Retina (tissue), 1 donor: Measurements from ENCODE around the gene TNS3.
A peak's percentile ranks its signal among the peaks of the same experiment; 100 is the strongest.

Source experiments
- DNase-seq: peaks from one replicate; pipeline ENCODE4 v3.0.0-alpha.2; 2016

The TNS3 gene

DNA sequence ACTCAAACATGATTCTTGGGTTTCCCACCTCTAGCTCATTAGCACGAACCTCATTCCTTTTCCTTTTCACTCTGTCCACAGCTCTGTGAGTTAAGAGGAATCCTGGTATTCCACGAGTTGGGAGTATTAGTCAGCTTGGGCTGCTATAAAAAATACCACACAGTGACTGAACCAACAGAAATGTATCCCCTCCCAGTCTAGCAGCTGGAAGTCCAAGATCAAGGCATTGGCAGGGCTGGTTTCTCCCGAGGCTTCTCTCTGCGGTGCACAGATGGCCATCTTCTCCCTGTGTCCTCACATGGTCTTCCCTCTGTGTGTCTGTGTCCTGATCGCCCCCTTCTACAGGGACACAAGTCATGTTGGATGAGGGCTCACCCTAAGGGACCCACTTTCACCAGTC is 261.6 kb downstream of the TNS3 start:
- DNase-seq = no peak

DNA sequence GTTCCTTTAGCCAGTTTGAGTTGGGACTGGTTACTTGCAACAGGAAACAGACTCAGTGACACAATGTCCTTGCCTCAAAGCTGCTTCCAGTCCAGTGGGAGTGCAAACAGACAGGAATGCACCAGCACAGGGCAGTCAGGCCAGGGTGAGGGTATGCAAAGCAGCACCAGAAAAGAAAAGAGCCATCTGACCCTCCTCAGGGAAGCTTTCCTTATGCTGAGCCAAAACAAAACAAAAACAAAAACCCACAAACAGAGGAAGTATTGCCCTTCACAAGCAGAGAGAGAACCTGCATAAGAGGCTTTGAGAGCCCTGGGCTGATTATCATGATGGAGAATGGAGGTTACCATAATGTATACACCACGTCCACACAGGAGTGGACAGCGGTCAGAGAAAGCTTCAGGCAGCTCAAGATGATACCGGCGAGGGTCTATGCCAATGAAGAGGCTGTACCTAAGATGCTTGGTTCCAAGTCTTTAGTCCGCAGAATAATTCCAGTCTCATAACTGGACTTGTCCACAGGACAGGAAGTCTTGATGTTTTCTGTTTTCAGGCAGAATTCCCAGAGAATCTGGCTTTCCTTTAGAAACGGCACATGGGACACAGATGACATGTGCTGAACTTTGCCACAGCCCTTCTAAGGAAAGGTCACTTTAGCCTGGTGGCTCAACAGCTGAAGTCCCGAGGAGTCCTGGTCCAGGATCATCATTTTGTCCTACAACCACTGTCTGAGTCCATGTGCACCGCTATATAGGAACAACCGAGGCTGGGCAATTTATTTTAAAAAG is 263.3 kb downstream of the TNS3 start:
- no peak for DNase-seq

DNA sequence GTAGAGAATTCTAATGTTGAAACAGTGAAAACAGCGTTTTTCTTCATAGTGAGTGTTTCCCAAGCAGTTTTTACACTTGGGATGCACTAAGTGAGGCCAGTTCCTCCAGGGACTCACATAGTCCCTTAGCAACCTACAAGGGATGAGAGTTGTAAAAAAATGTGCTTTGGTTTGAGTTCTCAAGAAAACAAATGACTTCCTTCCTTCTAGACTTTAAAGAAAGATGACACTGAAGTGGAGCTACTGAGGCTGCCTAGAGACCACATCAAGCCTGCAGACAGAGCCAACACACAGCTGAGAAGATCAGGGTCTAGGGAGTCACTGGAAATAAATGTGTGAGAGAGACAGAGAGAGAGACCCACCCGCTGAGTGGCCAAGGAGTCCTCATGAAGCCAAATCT is 264.4 kb downstream of the TNS3 start:
- no peak for DNase-seq

DNA sequence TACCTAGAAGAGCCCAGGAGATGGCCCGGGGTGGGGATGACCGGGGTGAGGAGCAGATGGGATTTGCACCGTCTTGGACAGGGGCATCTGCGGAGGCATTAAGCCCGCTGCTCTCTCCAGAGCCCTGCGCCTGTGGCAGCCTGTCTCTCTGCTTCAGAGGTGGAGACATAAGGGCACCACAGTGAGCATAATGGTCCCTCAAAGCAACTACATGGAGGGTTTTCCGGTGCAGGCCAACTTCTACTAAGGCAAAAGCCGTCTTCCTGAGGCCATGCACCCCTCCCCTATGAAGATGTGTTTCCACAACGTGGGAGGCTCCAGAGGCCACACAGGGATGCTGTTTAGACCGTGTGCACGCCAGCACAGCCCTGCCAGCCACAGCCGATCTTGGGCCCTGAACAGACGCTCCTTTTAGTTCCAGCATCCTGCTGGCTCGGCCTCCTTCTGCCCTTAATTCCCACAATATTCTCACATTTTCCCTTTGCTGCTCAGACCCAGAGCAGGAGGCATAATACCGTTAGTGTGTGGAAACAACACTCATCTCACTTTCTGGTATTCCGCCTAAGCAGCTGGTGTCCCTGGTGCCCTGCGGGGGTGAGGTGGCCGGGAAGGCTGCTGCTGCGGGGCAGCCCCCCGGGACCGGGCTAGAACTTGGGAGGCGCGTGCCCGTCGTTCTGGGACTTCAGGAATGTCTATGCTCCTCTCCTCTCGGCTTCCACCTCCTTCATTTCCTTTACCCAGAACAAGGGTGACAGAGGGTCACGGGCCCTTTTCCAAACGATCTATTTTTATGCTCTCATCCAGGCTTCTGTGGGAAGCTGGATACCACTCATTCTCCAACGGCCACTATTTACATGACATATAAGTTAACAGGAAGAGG is 266.9 kb downstream of the TNS3 start:
- DNase-seq = peak; percentile 52

DNA sequence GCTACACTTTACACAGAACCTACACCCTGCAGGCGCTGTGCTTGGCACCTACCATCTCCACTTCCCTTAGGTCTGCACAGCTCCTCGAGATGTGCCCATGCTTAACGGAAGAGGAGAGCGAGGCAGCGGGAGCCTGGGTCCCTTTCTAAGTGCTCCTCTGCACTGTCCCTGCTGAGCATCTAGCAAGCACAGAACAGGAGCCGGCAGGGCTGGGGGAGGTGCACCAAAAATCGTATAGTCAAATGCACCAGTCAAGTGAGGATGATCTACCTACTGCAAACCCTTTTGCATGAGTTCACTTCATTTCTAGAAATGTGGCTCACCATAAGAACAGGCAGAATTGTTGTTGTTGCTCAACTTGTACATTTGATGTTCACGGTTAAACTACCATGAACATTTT is 267.7 kb downstream of the TNS3 start:
- no peak for DNase-seq

DNA sequence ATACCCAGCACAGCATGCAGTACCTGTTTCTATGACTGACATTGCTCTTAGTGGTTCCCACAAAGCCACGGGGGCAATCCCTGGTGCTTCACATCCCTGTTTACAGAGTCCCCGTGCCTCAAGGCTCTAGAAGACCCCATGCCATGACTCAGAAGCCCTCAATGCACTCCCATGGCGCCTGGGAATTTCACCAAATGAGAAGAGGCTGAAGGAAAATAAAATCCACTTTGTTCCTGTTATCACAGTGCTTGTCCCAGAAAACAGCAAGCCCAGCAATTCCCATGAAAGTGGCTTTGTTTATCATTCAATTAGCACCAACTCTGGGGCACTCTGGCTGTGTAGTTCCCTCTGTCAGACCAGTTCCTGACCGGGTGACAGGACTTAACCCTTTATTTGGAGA is 268.3 kb downstream of the TNS3 start:
- DNase-seq = no peak

DNA sequence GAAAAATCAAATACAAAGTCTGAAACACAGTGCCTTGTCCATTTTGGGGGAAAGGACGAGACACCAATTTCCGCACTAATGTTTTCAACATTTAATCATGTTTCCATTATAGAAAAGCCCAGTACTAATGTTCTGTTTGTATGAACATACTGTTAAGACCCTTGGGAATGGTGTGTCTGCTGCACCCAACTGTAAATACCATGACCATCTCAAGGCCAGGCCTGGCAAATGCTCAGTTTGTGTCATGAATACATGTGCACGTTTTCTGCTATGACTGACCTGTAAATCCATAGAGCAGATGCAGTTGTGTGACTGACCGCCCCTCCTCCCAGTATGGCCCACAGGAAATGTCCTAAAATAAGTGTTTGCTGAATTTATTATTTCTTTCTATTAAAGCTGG is 270.0 kb downstream of the TNS3 start:
- DNase-seq = no peak

DNA sequence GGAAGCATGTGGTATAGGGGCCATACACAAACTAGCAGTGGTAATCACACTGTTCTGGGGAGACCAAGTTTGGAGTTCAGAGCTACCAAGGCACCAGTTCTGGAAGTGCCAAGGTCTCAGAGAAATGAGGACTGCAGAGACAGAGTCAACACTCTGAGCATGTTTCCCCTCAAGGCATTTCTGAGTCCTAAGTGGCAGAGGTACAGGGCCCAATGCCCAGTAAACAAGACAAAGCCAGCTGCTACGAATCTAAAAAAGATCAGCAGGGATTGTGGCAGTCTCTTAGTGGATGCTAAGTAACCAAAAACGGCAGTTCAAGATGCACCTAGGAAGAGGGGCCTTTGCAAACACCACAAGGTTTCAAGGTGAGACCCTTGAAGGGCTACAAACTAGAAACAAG is 271.9 kb downstream of the TNS3 start:
- no peak for DNase-seq

DNA sequence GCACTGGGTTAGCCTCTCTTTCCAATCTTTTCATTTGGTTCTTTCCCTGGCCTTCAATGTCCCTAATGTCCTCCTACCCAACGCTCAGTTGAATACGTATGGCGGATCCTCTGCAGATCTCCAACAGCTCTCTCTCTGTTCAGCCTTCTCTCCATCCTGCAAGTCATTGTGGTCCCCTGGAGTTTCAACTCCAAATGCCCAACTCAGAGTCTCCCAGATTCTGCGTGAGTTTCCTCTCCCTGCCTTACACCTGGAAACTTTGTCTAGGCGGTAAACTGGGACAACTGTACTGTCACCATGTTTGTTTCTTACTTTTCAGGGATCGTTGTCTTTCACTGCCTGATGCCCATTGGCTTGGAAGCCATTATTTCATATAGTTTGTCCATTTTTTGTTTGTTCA is 273.1 kb downstream of the TNS3 start:
- DNase-seq = no peak

DNA sequence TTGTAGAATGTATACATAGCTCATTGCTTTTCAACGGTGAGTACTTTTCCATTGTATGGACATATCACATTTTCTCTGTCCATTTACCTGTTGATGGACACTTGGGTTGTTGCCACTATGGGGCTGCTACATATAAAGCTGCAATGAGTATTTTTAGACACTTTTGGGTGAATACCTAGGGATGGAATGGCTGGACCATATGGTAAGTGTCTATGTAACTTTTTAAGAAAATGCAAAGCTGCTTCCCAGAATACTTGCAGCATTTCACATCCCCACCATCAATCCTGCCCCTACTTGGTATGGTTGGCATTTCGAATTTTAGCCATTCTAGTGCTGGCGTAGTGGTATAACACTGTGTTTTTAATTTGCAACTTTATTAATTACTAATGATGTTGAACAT is 274.6 kb downstream of the TNS3 start:
- DNase-seq = no peak

DNA sequence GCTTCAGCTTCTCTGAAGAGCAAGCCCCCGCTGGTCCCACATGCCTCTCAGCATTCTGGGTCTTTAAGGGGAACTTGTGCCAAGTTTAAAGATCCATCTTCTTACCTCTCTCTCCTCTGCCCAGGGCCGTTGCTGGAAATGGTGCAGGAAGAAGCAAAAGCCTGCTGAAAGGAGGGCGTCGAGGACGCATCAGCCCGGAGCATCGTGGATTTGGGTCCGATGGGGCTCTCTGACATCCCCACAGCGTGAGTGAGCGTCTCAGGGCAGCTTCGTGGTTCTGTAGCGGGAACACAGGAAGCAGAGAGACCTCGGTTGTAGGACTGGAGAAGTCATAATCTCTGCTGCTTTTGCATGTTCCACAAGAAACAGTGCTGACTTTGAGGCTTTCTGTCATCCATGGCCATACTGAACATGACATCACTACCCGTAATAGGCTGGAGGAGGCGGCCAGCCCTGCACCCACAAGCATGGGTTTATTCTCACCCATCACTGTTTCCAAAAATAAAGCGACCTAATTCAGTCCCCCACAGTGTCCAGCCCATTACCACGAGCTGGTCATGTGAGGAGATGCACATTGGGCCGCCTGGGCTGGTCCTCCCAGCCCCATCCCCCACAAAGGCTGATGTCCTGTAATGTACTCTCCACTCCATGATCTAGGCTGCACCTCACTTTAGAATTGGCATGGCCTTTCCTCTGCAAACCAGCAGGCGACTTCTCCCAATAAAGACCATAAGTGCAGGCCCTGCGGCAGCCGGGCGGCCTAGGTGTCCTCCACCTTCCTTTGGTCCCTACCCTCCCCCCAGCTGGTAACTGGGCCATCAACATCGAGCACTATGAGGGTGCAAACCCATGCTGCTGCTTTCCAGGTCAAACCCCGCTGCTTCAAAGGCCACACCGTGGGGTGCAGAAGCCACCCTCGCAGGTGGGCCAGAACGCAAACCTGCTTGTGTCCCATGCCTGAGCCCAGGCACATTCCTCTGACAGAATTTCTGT is 276.9 kb downstream of the TNS3 start:
- no peak for DNase-seq

DNA sequence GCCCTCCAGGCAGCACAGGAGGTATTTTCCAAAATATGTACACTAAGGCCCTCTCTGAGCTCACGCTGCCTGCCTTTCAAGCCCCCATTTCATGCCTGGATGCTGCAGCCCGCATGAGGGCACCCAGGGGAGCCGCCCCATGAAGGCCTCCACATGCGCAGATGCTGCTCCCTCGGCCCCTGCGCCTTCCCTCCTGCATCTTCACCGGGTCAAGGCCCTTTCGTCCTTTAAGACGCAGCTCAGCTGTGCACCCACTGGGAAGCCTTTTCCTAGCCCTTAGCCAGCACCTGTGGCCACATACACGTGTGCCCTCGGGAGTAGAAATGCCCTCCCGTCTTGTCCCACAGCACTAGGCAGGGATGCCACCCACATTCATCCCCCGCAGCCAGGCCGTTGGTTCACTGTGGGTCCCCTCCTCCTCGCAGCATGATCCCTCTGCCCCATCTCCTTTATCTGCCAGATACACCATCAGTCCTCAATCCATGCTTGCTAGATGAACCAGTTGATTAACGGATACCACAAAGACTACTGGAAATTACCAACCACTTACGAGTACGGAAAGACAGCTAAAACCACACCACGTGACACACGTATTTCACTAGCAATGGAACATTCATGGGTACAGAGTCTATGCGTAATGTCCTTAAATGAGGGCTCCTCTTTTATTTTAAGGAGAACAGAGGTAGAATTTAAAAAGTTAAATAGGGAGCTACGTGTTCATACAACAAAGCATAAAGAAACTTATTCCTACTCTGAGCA is 278.0 kb downstream of the TNS3 start:
- peak; percentile 22 for DNase-seq

DNA sequence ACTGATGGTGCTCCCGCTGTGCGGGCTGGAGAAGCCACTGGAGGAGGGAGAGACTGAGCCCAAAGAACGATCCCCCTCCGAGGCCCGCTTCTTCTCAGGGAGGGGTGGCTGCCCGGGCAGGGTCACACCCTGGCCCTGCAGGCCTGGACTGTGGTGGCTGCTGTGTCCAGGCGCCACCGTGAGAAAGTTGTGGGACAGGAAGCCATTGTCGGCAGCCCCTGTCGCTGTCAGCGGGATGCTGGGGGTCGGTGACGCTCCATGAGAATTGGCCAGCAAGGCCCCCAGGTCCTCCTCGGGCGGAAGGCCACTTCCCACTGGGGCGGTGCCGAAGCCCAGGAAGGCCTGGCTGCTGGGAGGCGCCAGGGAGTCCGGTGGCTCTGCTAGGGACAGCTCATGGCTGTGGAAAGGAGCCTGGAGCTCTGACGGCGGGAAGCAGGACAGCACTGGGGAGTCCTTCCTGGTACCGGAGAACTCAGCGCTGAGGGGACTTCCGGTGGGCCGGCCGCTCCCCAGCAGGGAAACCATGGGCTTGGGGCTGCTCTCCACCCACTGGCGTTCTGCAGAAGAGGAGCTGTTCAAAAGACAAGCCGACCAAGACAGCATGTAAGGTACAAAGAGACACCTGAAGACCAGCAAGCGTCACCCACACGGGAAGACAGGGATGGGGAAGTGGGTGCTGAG is 278.8 kb downstream of the TNS3 start:
- DNase-seq = no peak

DNA sequence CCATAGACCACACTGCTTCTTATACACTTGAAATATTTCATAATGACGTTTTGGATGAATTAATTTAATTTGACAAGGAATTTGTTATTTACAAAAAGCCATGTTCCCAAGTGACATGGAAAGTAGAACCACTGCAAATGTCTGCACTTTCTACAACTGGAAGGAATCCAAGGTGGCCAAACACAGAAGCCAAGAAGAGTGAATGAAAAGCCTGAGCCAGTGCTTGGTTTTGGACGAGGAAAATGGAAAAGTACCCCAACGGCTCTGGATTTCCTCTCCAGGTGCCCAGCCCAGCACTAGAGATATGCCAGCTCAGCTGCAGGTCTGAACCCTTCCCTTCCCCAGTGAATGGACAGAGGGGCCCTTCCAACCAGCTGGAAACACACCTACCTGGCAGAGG is 279.4 kb downstream of the TNS3 start:
- no peak for DNase-seq

DNA sequence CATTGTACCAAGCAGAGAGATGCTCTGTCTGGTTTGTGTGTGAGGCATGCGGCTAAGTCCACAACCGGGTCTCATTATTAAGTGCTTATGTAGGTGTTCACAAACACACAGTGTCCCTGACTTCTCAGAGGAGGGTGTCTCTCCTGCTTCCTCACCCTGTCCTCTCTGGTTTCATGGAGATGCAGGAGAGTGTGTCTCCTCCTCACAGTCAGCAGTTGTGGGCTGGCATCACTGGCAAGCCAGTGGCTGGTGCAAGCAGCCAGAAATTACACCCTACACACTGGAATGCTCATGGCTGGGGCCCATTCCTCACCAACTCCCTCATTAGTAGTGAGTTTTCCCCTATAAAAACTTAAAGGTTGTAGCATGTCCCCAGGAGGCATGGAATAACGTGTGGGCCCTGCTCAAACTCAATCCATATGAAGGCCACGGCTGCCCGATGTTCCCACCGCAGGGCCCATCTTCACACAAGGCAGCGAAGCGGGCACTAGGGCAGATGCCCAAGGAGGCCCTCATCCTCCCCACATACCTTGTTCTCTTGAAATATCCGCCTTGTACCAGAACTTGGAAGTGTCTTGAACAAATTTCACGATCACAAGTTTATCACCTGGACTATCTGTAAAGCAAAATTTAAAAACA is 280.1 kb downstream of the TNS3 start:
- no peak for DNase-seq

DNA sequence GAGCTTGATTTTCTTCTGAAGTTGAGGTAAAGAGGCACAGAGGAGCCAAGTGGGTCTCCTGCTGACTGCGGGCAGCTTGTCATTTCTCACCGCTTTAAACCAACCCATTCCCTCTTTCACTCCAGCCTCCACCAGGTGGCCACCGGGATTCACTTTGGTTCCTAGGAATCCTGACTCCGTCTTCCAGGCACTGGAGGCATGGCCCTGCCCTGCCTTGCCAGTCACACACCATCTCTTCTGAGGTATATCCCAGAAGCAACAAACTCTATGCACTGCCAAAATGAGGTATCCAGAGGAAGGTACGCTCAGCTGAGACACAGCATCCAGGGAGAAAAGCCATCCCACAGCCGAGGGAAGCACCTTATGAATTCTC is 280.8 kb downstream of the TNS3 start:
- DNase-seq = no peak

DNA sequence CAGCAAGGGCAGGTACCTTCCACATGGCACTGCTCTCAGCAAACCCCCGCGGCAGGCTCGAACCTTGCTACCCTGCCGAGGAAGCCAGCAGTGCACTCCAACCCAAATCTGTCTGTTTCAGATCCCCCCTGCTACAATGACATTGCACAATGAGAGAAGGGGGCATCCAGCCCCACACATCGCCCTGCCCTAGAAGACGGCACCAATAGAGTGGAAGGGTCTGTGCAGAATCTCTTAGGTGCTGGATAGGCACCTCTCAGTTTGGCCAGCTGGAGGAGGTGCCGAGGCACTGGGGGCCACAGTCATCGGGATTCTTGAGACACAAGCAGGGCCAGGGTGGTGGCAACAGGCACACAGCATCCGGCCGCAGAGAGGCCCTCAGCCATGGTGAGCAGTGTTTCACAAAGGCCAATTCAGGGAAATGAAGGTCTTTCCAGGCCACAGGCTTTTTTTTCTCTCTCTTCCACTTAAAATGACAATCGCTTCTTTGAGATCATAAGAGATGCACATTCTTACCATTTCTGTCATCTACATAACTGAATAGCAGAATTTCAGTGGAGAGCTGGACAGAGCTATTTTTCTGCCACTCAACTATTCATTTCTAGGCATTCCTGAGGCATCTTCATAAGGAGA is 281.3 kb downstream of the TNS3 start:
- no peak for DNase-seq

DNA sequence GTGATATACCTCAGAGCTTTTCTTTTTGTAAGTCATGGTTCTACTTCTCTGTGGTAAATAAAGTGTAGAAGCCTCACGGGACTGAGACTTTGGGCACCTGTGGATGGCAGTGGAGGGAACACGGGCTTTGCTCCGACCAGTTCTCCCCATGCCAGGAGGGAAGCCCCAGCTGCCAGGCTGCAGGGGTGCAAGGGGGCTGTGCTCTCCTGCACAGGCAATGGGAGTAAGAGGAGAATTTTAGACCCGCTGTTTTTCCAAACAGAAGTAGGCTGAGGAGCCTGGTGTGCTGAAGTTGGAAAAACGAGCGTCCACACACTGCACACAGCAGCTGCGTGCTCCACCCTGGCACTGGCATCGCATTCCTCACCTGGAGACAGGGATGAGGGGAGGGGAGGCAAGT is 282.4 kb downstream of the TNS3 start:
- no peak for DNase-seq

DNA sequence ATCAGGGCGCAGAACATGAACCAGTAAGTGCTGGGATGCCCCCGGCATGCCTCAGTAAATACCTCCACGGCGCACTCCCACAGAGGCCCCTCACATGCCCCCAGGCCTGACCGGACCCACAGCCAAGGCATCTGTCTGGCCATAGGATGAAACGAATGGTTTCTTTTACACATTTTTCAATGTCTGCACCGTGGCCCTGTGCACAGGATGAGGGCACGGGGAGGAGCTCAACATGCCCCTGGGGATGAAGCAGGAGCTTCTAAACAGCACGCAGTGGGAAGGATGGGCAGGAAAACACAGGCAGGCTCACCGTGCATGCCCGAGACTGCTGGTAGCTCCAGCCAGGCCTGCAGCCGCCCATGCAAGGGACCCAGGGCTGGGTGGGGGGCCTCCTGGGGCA is 283.3 kb downstream of the TNS3 start:
- DNase-seq = no peak

DNA sequence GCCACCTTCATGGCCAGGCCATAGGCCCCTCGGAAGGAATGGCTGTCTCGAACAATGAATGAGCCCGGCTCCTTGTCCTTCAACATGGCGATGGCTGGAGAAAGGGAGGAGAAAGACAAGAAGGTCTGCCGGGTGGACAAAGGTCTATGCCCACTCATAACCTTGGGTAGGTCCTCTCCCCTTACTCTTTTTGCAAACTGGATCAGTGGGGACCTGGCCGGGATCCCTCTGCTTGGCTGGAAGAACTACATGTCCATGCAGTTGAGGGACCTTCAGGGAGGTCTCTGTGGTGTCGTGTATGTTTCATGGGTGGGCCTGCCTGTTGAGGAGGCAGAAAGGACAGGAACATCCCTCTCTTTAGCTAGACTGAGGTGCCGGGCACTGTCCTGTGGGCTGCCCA is 284.8 kb downstream of the TNS3 start:
- DNase-seq = no peak

DNA sequence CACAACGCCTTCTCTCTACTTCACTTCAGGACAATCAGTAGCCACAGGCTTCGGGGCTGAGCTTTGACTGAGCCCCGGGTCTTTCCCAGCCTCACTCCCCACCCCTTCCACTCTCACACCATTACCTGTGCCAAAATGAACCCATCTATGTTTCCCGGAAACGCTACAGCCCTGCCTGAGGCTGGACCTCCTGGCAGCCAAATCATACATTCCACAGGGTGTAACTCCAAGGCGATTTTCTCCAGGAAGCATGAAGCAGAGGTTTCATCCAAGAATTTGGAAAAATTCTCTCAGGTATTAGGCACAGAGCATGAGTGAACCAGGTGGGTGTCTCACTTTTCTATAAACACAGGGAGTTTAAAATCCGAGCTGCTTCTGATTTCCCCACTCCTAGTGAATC is 286.3 kb downstream of the TNS3 start:
- no peak for DNase-seq
